ENCODE measurements around the gene CRISPLD2.

The CRISPLD2 gene

GRCh38 chr16:84940670-84941551, 121.1 kb downstream of the CRISPLD2 start:
- no peak for DNase-seq

GRCh38 chr16:84941921-84942320, 122.1 kb downstream of the CRISPLD2 start:
- DNase-seq: no peak

- DNase-seq: no peak
Measured at GRCh38 chr16:84942786-84943185, 123.0 kb downstream of the CRISPLD2 start.

- no peak for DNase-seq
Measured at GRCh38 chr16:84943620-84944019, 123.8 kb downstream of the CRISPLD2 start.

- DNase-seq: no peak
Measured at GRCh38 chr16:84947022-84947421, 127.2 kb downstream of the CRISPLD2 start.

- DNase-seq: no peak
Measured at GRCh38 chr16:84947996-84948850, 128.4 kb downstream of the CRISPLD2 start.

GRCh38 chr16:84948851-84949610, 129.2 kb downstream of the CRISPLD2 start:
- no peak for DNase-seq

GRCh38 chr16:84949772-84950436, 130.1 kb downstream of the CRISPLD2 start:
- no peak for DNase-seq

- no peak for DNase-seq
Measured at GRCh38 chr16:84950906-84951305, 131.1 kb downstream of the CRISPLD2 start.

GRCh38 chr16:84952335-84953189, 132.8 kb downstream of the CRISPLD2 start:
- peak; percentile 80 for DNase-seq

- DNase-seq: no peak
Measured at GRCh38 chr16:84953190-84953746, 133.5 kb downstream of the CRISPLD2 start.

- no peak for DNase-seq
Measured at GRCh38 chr16:84955427-84955826, 135.6 kb downstream of the CRISPLD2 start.

GRCh38 chr16:84957192-84957591, 137.4 kb downstream of the CRISPLD2 start:
- no peak for DNase-seq

- DNase-seq: no peak
Measured at GRCh38 chr16:84957792-84958191, 138.0 kb downstream of the CRISPLD2 start.
